ENCODE measurements around the gene HLA-E. TPM values are rescaled to one million over a fixed set of nuclear protein-coding genes. Genes with fewer than 3 reads are reported as not detected.
A peak's percentile ranks its signal among the peaks of the same experiment; 100 is the strongest.

The HLA-E gene
- total RNA-seq (1,000 to 10,000 TPM; 1,072 to 2,111 (median 1,510) TPM), polyA plus RNA-seq (100 to 1,000 TPM; 514 to 675 (median 646) TPM)
- long read RNA-seq, donor 1, transcript HLA-E-201 (8 exons, 2,601 nt), result major isoform, 126 of 294 reads
- long read RNA-seq, donor 1, transcript HLA-E-202 (2 exons, 726 nt), result minor isoform, 10 of 294 reads
- long read RNA-seq, donor 1, partial matches to known transcripts, result 146 of 294 reads
- long read RNA-seq, donor 1, other reads (novel, unspliced or antisense), result 10 of 294 reads
- long read RNA-seq, donor 2, transcript HLA-E-202 (2 exons, 726 nt), result minor isoform, 6 of 213 reads
- long read RNA-seq, donor 2, transcript HLA-E-201 (8 exons, 2,601 nt), result major isoform, 121 of 213 reads
- long read RNA-seq, donor 2, partial matches to known transcripts, result 57 of 213 reads
- long read RNA-seq, donor 2, other reads (novel, unspliced or antisense), result 29 of 213 reads

- Histone ChIP-seq H3K4me3 (peak within 1 kb of the TSS; percentile 96 to 100 (median 99)), H3K4me1 (peaks cover 41 to 61% (median 51%) of the 10 kb centered on the region in 6 donors), H3K9me3 (no peaks in the 10 kb centered on the region), H3K27me3 (replicated peaks in 1 of 7) (no peaks in the 10 kb centered on the region), H3K36me3 (peaks cover 8 to 44% (median 43%) of the 10 kb centered on the region in 6 donors), H3K27ac (peak within 1 kb of the TSS; percentile 99 to 100 (median 100))
- 4 to 7% (median 6%) methylated on average over 35 to 68 of the region's 68 CpGs for WGBS, 5 donors
- DNase-seq, result peak; percentile 94
- TF ChIP-seq CTCF (IDR thresholded peaks at IDR 0.05 in 8 of 11, conservative IDR thresholded peaks at IDR 0.05 in 3 of 11) (no peak), POLR2AphosphoS5 (IDR thresholded peaks at IDR 0.05) (peak; percentile 98 to 100 (median 99)), POLR2A (IDR thresholded peaks at IDR 0.05) (peak; percentile 99)
- intact Hi-C loops (cut with DNase I; ENCODE audit: low total_unique reads), result loop anchor here (5.0 to 10.0 kb wide), 2 partner anchors 43 to 185 kb away; partner anchors contain the start of gene DHX16
These were observed at the start of gene HLA-E for GRCh38 chr6:30489081-30490025. Gene HLA-E, plus strand, starts transcription at chr6:30489509. Its CDS starts 23 bp downstream, at chr6:30489532.

GRCh38 chr6:30441171-30441570 lies 48.1 kb upstream of the HLA-E start:
- H3K36me3 ChIP-seq, result no peaks in the 10 kb centered on the region
- DNase-seq, result no peak
- H3K4me3 ChIP-seq, result no peak overlapping the region
- WGBS, 5 donors, result 60 to 75% (median 67%) methylated on average over 3 of the region's 3 CpGs
- H3K9me3 ChIP-seq, result no peaks in the 10 kb centered on the region
- intact Hi-C loops (cut with DNase I; ENCODE audit: low total_unique reads), result no loop called here
- no peak overlapping the region for H3K27ac ChIP-seq
- H3K27me3 ChIP-seq (replicated peaks in 1 of 7), result peaks cover 3 to 86% (median 59%) of the 10 kb centered on the region in 7 donors
- H3K4me1 ChIP-seq, result peaks cover 0 to 6% (median 0%) of the 10 kb centered on the region in 6 donors
- TF ChIP-seq CTCF (IDR thresholded peaks at IDR 0.05 in 8 of 11, conservative IDR thresholded peaks at IDR 0.05 in 3 of 11), result no peak
- no peak for TF ChIP-seq POLR2A (IDR thresholded peaks at IDR 0.05)
- TF ChIP-seq POLR2AphosphoS5 (IDR thresholded peaks at IDR 0.05), result no peak

- intact Hi-C loops (cut with DNase I; ENCODE audit: low total_unique reads), result no loop called here
- 14 to 28% (median 19%) methylated on average over 20 of the region's 20 CpGs for WGBS, 5 donors
- Histone ChIP-seq H3K4me1 (peaks cover 0 to 6% (median 0%) of the 10 kb centered on the region in 6 donors), H3K27ac (no peak overlapping the region), H3K36me3 (no peaks in the 10 kb centered on the region), H3K9me3 (no peaks in the 10 kb centered on the region), H3K4me3 (no peak overlapping the region), H3K27me3 (replicated peaks in 1 of 7) (peaks cover 10 to 100% (median 78%) of the 10 kb centered on the region in 7 donors)
- DNase-seq, result no peak
- TF ChIP-seq POLR2AphosphoS5 (IDR thresholded peaks at IDR 0.05) (no peak), CTCF (IDR thresholded peaks at IDR 0.05 in 8 of 11, conservative IDR thresholded peaks at IDR 0.05 in 3 of 11) (no peak), POLR2A (IDR thresholded peaks at IDR 0.05) (no peak)
These were observed 45.5 kb upstream of the HLA-E start for GRCh38 chr6:30443657-30444450.
